Adrenal gland (tissue), 12 donors: Measurements from ENCODE around the gene EDA. TPM values are rescaled to one million over a fixed set of nuclear protein-coding genes. Genes with fewer than 3 reads are reported as not detected.
"Not testable (repeated sequence)": the region's sequence is repeated elsewhere in the genome, so short reads cannot be mapped to it uniquely, and the experiment has no call there.

ENCODE experiments used
- DNase-seq, 7 donors: peaks; one replicate each; pipeline ENCODE4 v3.0.0-alpha.2; 2019 to 2020
- H3K27ac ChIP-seq, 5 donors: fragments of 200-600 bp; sonication (generic) in 4 of 5; 1 replicate in 3 of 5; 2 replicates in 2 of 5; pipeline versions ENCODE4 v1.5.1 to v1.8.0; 2016 to 2020; ENCODE audit warnings: mild to moderate bottlenecking in 1 of 5
- H3K27me3 ChIP-seq: fragments of 200-600 bp; 2 replicates; pipeline ENCODE4 v1.8.0; 2021
- H3K36me3 ChIP-seq, 2 donors: fragments of 200-600 bp; replicated peaks in 1 of 2; 1 replicate in 1 of 2; 2 replicates in 1 of 2; pipeline versions ENCODE4 v1.5.1 to v1.8.0; 2018 to 2022
- H3K4me1 ChIP-seq, 2 donors: fragments of 200-600 bp; replicated peaks in 1 of 2; 1 replicate in 1 of 2; 2 replicates in 1 of 2; pipeline versions ENCODE4 v1.5.1 to v1.8.0; 2018 to 2021
- H3K4me3 ChIP-seq, 4 donors: fragments of 200-600 bp; sonication (generic) in 3 of 4; one replicate each; pipeline ENCODE4 v1.5.1; 2016 to 2018
- H3K9me3 ChIP-seq, 3 donors: fragments of 200-600 bp; sonication (generic) in 1 of 3; replicated peaks in 1 of 3; 1 replicate in 2 of 3; 2 replicates in 1 of 3; pipeline versions ENCODE4 v1.5.1 to v1.8.0; 2016 to 2021
- POLR2A ChIP-seq, 2 donors: fragments of 450-650 bp; IDR thresholded peaks; one replicate each; pipeline ENCODE4 v1.6.1; 2017; ENCODE audit warnings: antibody characterized with exemption in 2 of 2, mild to moderate bottlenecking in 2 of 2, moderate library complexity in 1 of 2
- WGBS, 4 donors: extraction: QIAGEN DNeasy Blood & Tissue Kit in 2 of 4; methylation state at CpG; one replicate each; pipeline versions ENCODE4 v1.1.5 to v1.1.7; 2013 to 2017; 5-methylcytosine and 5-hydroxymethylcytosine counted together
- intact Hi-C, 2 donors: fragments of 100-400 bp; cut with DNase I; formaldehyde crosslinking; loops; one replicate each; pipeline versions ENCODE4 v1.14.1 to v1.15.0; 2022 to 2023
- polyA plus RNA-seq, 3 donors: library from polyadenylated mRNA; stranded (reverse); fragments of 200-250 nt in 2 of 3; fragments of 350-450 nt in 1 of 3; fragmentation: Illumina TruSeq in 1 of 3; extraction: RNeasy Lipid Tissue Mini Kit (QIAGEN cat#74804) in 1 of 3; gene quantifications; one replicate each; pipeline ENCODE4 v1.2.3, GENCODE V29; 2013 to 2014
- total RNA-seq, 9 donors: library from RNA; depleted of rRNA in 4 of 9; stranded (reverse); fragments of >200 nt in 4 of 9; fragments of 120-200 nt in 1 of 9; fragmentation: NEBNext Ultra II Directional in 1 of 9; extraction: Animal tissue kit (Norgen Biotek cat#: 25700) in 1 of 9; gene quantifications; one replicate each; pipeline versions ENCODE4 v1.1.0 to v1.2.4, GENCODE V29; 2013 to 2023
- TF ChIP-seq, protein P1 (sequence below), 6 experiments: fragments of 450-650 bp in 4 of 6; fragments of 200-600 bp in 2 of 6; sonication (generic) in 1 of 6; IDR thresholded peaks; 1 replicate in 5 of 6; 2 replicates in 1 of 6; pipeline versions ENCODE4 v1.5.1 to v1.8.0; 2016 to 2021; ENCODE audit warnings: antibody characterized with exemption in 6 of 6, mild to moderate bottlenecking in 2 of 6, moderate library complexity in 1 of 6
- donor health status: healthy with polysubstance abuse.
- donor health status: Bipolar disorder and iron deficiency.
- donor health status: DM: yes; HTN: yes; CAD: no.
- donor health status: DM: no; HTN: no; CAD: no.
- donor health status: DM: no; HTN: no; CAD: no.
- donor health status: DM: yes; HTN: yes; CAD: no.

The EDA gene
- total and polyA plus RNA-seq, 12 donors, result 5.6 to 28.7 (median 17.2) TPM

DNA sequence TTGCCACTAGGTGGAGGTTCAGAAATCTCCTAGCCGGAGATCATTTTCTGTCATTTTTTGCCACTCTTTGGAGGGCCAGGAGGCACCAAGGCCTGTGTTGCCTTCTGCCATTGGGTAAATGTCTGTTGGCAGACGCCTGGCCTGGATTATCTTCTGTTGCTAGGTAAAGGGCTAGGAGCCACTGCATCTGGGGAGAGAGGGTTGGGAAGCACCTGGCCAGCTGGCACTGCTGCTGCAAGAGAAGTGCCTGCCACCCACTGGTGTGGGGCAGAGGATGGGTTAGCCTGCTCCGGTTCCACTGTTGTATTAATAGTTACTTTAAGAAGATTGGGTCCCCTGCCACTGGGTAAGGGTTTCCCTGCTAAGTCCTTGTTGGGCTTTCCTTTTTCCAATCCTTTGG lies 375.8 kb downstream of the EDA start:
- 77 to 86% (median 82%) methylated on average over 2 to 3 of the region's 3 CpGs for WGBS, 4 donors
- DNase-seq, result peak in 1 of 7 donors; percentile 56
- Histone ChIP-seq H3K4me1 (no peaks in the 10 kb centered on the region), H3K36me3 (no peaks in the 10 kb centered on the region), H3K4me3 (no peak overlapping the region), H3K9me3 (no peaks in the 10 kb centered on the region), H3K27me3 (no peaks in the 10 kb centered on the region), H3K27ac (no peak overlapping the region)
- TF ChIP-seq POLR2A (IDR thresholded peaks at IDR 0.05), result no peak
- TF ChIP-seq, protein P1, sequence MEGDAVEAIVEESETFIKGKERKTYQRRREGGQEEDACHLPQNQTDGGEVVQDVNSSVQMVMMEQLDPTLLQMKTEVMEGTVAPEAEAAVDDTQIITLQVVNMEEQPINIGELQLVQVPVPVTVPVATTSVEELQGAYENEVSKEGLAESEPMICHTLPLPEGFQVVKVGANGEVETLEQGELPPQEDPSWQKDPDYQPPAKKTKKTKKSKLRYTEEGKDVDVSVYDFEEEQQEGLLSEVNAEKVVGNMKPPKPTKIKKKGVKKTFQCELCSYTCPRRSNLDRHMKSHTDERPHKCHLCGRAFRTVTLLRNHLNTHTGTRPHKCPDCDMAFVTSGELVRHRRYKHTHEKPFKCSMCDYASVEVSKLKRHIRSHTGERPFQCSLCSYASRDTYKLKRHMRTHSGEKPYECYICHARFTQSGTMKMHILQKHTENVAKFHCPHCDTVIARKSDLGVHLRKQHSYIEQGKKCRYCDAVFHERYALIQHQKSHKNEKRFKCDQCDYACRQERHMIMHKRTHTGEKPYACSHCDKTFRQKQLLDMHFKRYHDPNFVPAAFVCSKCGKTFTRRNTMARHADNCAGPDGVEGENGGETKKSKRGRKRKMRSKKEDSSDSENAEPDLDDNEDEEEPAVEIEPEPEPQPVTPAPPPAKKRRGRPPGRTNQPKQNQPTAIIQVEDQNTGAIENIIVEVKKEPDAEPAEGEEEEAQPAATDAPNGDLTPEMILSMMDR (IDR thresholded peaks at IDR 0.05), result no peak
- intact Hi-C loops, result no loop called here

DNA sequence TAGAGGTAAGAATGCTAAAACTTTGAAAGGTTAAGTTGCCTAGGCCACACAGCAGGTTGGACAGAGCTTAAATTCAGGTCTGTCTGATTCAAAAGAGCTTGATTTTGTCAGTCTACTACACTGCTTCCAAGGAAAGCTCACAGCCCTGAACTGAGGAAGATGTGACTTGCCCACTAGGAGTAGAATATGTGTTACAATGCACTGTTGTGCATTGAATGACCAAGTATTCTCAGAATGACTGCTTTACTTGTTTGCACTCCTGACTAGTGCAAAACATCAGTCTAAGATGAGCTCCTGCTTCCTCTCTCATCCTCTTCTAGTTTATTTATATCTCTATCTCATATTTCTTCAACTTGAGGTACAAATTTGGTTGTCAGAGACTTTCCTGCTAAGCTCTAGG lies 377.6 kb downstream of the EDA start:
- H3K27ac ChIP-seq, result no peak overlapping the region
- H3K9me3 ChIP-seq, result no peaks in the 10 kb centered on the region
- no peaks in the 10 kb centered on the region for H3K4me1 ChIP-seq
- no peak for DNase-seq
- H3K4me3 ChIP-seq, result no peak overlapping the region
- intact Hi-C loops, result no loop called here
- no peaks in the 10 kb centered on the region for H3K27me3 ChIP-seq
- TF ChIP-seq POLR2A (IDR thresholded peaks at IDR 0.05), result no peak
- TF ChIP-seq, protein P1 (IDR thresholded peaks at IDR 0.05), result no peak
- no peaks in the 10 kb centered on the region for H3K36me3 ChIP-seq

- TF ChIP-seq POLR2A (IDR thresholded peaks at IDR 0.05), result no peak
- TF ChIP-seq, protein P1 (IDR thresholded peaks at IDR 0.05), result no peak
- intact Hi-C loops, result no loop called here
- no peaks in the 10 kb centered on the region for H3K4me1 ChIP-seq
- no peak for DNase-seq
- H3K36me3 ChIP-seq, result no peaks in the 10 kb centered on the region
- H3K4me3 ChIP-seq, result no peak overlapping the region
- WGBS, 4 donors, result 63 to 98% (median 82%) methylated on average over 2 of the region's 2 CpGs
- no peaks in the 10 kb centered on the region for H3K9me3 ChIP-seq
- H3K27me3 ChIP-seq, result no peaks in the 10 kb centered on the region
- no peak overlapping the region for H3K27ac ChIP-seq
These were observed 379.6 kb downstream of the EDA start for GRCh38 chrX:69995362-69996112.

- TF ChIP-seq, protein P1 (IDR thresholded peaks at IDR 0.05), result no peak
- no peak for TF ChIP-seq POLR2A (IDR thresholded peaks at IDR 0.05)
- Histone ChIP-seq H3K9me3 (no peaks in the 10 kb centered on the region), H3K27me3 (no peaks in the 10 kb centered on the region), H3K27ac (no peak overlapping the region), H3K4me3 (no peak overlapping the region), H3K36me3 (no peaks in the 10 kb centered on the region), H3K4me1 (no peaks in the 10 kb centered on the region)
- intact Hi-C loops, result no loop called here
- no peak for DNase-seq
These were observed 380.2 kb downstream of the EDA start for GRCh38 chrX:69996113-69996468.

GRCh38 chrX:69998299-69998698 lies 382.4 kb downstream of the EDA start:
- H3K4me1 ChIP-seq, H3K36me3 ChIP-seq, H3K27me3 ChIP-seq, H3K9me3 ChIP-seq, H3K4me3 ChIP-seq, DNase-seq, intact Hi-C loops, H3K27ac ChIP-seq: not testable (repeated sequence)
